Measurements from ENCODE around the gene FSTL3.
"Not testable (repeated sequence)": the region's sequence is repeated elsewhere in the genome, so short reads cannot be mapped to it uniquely, and the experiment has no call there.

Gene FSTL3

DNA sequence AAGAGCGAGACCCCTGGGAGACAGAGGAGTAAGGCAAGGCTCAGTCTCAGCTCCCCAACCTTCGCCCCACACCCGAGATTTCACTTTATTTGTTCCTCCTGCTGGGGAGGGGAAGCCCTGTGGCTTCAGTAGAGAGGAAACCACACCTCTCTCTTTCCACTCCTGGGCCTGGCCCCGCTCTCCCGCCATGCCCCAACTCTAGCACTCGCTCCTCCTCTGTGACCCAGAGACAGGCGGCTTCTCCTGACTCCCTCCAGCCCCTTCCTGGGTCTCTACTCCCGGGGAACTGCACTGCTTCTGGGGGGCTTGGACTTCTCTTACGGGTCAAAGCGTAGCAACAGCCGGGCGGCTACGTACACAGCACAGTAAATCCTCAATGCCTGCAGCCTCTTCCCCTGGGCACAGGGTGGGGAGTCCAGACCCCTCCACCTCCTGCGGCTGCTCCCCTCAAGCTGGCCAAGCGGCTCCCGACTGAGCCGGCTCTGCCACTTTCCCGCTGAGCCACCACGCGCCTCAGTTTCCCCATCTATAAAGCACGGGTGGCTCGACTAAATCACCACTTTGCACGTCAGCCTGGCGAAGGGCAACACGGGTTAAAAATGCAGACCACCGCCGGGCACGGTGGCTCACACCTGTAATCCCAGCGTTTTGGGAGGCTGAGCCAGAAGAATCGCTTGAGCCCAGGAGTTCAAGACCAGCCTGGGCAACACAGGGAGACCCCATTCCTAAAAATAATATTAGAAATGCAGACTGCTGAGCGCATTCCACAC is 14.6 kb upstream of the FSTL3 start:
- DNase-seq (ENCODE audit: low read depth): peak; percentile 56

DNA sequence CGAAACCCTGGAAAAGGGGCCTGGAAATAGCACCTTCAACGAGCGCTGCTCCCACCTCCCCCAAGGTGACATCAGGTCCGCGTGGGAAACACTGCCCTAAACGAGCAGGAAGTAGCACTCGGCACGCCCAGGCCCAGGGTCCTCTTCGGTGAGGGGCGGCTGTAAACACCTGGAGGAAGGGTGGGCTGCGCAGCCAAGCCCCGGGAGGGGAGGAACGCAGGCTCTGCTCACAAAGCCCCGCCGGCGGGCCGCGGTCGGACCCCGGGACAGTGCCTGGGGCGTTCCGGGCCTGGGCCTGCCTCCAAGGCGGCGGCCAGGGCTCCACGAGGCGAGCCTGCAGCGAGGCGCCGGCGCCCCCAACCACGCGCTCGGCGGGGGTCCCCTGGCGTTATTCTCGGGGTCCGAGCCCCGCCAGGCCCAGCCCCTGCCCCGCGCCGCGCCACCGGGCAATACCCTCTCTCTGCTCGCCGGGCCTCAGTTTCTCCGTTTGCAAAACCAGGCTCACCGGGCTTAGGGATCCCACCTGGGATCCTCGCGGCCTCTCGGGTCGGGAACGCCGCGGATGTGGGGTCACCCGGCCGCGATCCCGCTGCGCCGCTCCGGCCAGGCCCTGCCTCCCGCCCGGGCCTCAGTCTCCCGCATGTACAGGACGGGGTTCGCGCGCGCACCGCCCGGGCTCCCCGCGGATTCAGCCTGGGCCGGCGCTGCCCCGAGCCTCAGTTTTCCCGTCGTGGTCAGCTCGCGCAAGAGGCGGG is 13.8 kb upstream of the FSTL3 start:
- peak; percentile 70 for DNase-seq (ENCODE audit: low read depth)

DNA sequence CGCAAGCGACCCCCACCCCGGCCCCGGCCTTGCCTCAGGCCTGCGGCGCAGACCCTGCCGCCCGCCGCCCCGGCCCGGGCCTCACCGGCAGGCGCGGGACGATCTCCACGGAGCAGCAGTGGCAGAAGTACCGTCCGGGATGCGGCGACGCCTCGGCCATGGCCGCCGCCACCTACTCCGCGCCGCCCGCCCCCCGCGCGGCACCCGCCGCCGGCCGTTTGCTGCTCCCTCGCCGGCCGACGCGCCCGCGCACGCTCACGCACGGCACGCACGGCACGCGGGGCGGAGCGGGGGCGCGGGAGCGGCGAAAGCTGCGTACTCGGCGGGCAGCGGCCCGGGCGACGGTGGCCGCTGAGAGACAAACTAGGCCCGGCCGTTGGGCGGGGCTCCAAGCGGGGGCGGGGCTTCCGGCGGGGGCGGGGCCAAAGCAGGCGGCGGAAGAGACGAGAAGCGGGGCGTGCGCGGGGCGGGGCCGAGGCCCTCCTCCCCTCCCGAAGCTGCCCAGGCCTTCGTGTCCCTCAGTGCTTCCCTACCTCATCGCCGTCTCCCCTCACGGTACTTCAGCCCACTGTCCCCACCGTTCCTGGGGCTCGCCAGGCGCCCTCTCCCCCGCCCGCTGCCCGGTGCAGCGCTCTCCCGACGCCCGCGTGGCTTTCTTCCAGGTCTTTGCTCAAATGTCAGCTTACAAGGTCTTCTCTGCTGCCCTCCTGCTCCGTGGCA is 13.1 kb upstream of the FSTL3 start, which contains the start of gene RNF126:
RNF126 (minus strand) TSS at position 253 of the 720 bp plus-strand sequence; CDS start at position 160, 93 bp downstream.
- peak; percentile 94 for DNase-seq (ENCODE audit: low read depth)

DNA sequence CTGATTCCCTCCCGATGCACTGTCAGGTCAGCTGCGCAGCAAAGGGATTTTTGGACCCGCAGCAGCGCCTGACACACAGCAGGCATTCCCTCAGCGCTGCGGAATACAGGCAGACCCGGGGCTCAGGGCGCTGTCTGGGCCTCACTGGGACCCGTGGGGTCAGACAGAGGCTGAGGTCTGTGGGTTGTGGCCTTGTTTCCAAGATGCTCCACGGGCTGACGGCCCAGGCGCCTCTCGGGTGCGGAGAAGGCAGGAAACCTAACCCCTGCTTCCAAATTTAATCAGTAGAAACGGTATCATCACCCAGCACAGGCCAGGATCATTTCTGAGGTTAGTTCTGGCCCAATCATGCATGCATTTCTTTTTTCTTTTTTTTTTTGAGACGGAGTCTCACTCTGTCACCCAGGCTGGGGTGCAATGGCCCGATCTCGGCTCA is 12.5 kb upstream of the FSTL3 start:
- DNase-seq (ENCODE audit: low read depth): no peak

DNA sequence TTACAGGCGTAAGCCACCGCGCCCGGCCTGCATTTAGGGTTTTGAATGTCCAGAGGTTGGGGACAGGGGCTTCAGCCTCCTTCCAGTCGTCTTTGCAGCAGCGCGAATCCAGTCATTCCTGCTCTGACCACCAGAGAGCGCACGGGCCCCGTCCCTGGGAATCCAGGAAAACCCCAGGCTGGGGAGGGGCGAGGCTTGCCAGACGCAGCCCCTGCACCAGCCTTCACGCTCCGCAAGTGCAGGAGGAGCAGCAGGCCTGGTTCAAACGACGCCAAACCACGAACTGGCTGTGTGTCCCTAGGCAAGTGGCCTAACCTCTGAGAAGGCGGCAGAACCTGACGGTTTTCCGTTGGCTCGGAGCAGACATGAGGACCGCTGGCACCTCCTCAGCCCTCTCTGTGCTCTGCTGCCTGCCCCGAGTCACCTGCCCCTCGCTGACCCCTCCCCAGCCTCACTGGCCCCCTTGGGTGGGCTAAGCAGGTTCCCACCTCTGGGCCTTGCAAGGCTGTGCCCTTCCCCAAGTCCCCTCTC is 11.2 kb upstream of the FSTL3 start:
- peak; percentile 59 for DNase-seq (ENCODE audit: low read depth)

- DNase-seq (ENCODE audit: low read depth): not testable (repeated sequence)
These were observed 9.1 kb upstream of the FSTL3 start for GRCh38 chr19:666985-667573.

GRCh38 chr19:668675-669434 is 7.3 kb upstream of the FSTL3 start:
- not testable (repeated sequence) for DNase-seq (ENCODE audit: low read depth)

GRCh38 chr19:670609-671075 is 5.5 kb upstream of the FSTL3 start:
- no peak for DNase-seq (ENCODE audit: low read depth)

GRCh38 chr19:674282-675151 is 1.7 kb upstream of the FSTL3 start:
- no peak for DNase-seq (ENCODE audit: low read depth)

GRCh38 chr19:676007-676338 is 219 bp upstream of the FSTL3 start:
- no peak for DNase-seq (ENCODE audit: low read depth)

- DNase-seq (ENCODE audit: low read depth): no peak
These were observed 1.0 kb downstream of the FSTL3 start for GRCh38 chr19:677201-677600.

DNA sequence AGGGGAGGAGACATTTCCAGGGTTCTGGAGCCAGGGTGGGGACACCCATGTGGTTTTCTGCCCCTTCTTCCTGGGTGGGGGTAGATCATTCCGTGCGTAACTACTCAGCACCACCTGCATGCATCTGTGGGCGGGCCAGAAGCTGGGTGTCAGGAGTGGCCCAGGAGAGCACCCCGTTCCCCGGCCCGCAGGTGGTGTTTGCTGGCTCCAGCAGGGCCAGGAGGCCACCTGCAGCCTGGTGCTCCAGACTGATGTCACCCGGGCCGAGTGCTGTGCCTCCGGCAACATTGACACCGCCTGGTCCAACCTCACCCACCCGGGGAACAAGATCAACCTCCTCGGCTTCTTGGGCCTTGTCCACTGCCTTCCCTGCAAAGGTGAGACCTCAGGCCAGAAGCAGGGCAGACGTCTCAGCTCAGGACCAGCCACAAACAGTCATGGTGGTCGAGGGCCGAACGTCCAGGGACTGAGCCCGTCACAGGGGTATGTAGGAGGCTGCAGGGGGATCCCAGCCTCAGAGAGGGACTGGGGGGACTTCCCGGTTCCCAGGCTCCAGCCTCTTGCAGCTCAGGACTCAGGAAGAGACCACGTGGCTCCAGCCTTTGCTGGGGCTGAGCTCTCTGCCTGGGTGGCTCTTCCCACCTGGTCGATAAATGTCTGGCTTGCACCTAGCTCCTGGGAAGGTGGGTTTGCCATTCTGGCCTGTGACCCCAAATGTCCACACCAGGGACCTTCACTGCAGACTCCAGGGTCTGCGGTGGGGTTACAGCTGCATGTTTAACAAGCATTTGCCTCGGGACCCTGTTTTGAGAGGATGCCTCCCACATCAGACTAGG is 1.6 kb downstream of the FSTL3 start:
- no peak for DNase-seq (ENCODE audit: low read depth)

GRCh38 chr19:678791-679388 is 2.7 kb downstream of the FSTL3 start:
- DNase-seq (ENCODE audit: low read depth): no peak

DNA sequence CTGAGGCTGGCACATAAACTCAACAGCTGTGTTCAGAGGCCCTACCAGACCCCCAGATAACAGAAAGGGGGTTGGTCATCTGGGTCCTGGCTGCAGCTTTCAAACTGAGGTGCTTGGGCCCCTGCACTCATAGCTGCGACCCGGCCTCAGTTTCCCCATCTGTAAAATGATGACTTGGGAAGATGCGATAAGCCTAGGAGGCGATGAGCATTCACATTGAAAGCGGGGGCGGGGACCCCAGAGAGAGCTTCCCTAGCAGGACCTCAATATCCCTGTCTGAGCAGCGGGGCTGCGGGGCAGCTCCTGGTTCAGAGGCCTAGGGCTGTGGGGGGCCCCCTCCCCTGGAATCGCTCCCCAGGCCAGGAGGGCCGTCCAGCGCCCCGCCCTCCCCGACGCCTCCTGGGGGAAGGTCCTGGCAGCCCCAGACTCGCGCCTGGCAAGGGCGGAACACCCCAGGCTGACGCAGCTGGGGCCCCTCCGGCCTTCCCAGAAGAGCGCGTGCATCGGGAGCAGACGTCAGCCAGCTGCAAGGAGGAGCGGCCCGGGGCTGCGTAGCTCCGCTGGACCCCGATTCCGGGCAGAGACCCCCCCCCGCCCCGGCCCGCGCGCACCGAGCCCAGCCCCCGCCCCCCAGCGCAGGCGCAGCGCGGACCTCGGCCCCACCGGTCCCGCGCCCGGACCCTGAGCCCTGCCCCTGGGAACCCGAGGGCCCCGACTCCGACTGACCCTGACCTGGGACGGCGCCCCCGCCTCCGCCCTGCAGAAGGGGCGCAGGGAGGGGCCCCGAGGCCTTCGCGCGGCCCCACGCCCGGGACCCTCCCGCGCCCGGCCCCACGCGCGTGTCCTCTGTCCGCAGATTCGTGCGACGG is 3.5 kb downstream of the FSTL3 start:
- no peak for DNase-seq (ENCODE audit: low read depth)

- peak; percentile 99 for DNase-seq (ENCODE audit: low read depth)
These were observed 4.3 kb downstream of the FSTL3 start for GRCh38 chr19:680287-681028.

GRCh38 chr19:681029-682019 is 5.1 kb downstream of the FSTL3 start:
- peak; percentile 77 for DNase-seq (ENCODE audit: low read depth)
